Transverse colon (tissue), 4 donors: ENCODE data around the gene RNF113B. TPM values are rescaled to one million over a fixed set of nuclear protein-coding genes. Genes with fewer than 3 reads are reported as not detected.

ENCODE experiments used
- DNase-seq: peaks from one replicate; pipeline ENCODE4 v3.0.0-alpha.2; 2019
- H3K27ac ChIP-seq, 4 donors: fragments of 200-600 bp; sonication (generic); 2 replicates each; pipeline ENCODE4 v1.5.1; 2016 to 2018; ENCODE audit warnings: inconsistent platforms in 4 of 4
- H3K27me3 ChIP-seq: fragments of 200-600 bp; sonication (generic); 2 replicates; pipeline ENCODE4 v1.5.1; 2017; ENCODE audit warnings: inconsistent platforms
- H3K36me3 ChIP-seq, 4 donors: fragments of 200-600 bp; sonication (generic); 2 replicates each; pipeline ENCODE4 v1.5.1; 2017 to 2019; ENCODE audit warnings: inconsistent platforms in 4 of 4
- H3K4me1 ChIP-seq, 4 donors: fragments of 200-600 bp; sonication (generic); 2 replicates each; pipeline ENCODE4 v1.5.1; 2017 to 2020; ENCODE audit warnings: inconsistent platforms in 4 of 4
- H3K4me3 ChIP-seq, 4 donors: fragments of 200-600 bp; sonication (generic); 1 replicate in 1 of 4; 2 replicates in 3 of 4; pipeline versions ENCODE4 v1.5.1 to v1.6.1; 2017 to 2019; ENCODE audit warnings: inconsistent platforms in 4 of 4
- H3K9me3 ChIP-seq, 2 donors: fragments of 200-600 bp; sonication (generic); 2 replicates each; pipeline ENCODE4 v1.5.1; 2017 to 2019; ENCODE audit warnings: inconsistent platforms in 2 of 2
- EP300 ChIP-seq: sonication (generic); formaldehyde crosslinking; IDR thresholded peaks from one replicate; pipeline ENCODE4 v1.6.1; 2017; ENCODE audit warnings: antibody characterized with exemption, low read depth
- POLR2A ChIP-seq: fragments of 450-650 bp; IDR thresholded peaks from one replicate; pipeline ENCODE4 v1.6.1; 2016; ENCODE audit warnings: antibody characterized with exemption, mild to moderate bottlenecking, moderate library complexity
- POLR2AphosphoS5 ChIP-seq, 3 donors: sonication (generic); formaldehyde crosslinking; IDR thresholded peaks; one replicate each; pipeline ENCODE4 v1.6.1; 2016; ENCODE audit warnings: antibody characterized with exemption in 3 of 3
- WGBS, 2 donors: methylation state at CpG; one replicate each; pipeline ENCODE4 v1.1.5; 2018; ENCODE audit warnings: low coverage in 1 of 2; 5-methylcytosine and 5-hydroxymethylcytosine counted together
- in situ Hi-C, 4 donors: fragments of 200-750 bp; cut with MboI; loops; one replicate each; pipeline versions ENCODE4 v1.15.0 to v1.15.1; 2017; ENCODE audit warnings: low sequenced_read_pairs in 3 of 4, low pct_ligation_motif_present in 1 of 4, low pct_unique_long_range_greater_than_20kb in 1 of 4
- intact Hi-C: fragments of 100-400 bp; cut with DNase I; formaldehyde crosslinking; loops from one replicate; pipeline ENCODE4 v1.15.1; 2023; ENCODE audit warnings: low total_unique reads
- total RNA-seq, 4 donors: library from RNA; depleted of rRNA; stranded (reverse); fragments of >200 nt; gene quantifications; one replicate each; pipeline ENCODE4 v1.1.0, GENCODE V29; 2016
- TF ChIP-seq, protein P1 (sequence below), 5 experiments: fragments of 200-600 bp in 3 of 5; fragments of 450-650 bp in 2 of 5; sonication (generic) in 3 of 5; IDR thresholded peaks; 1 replicate in 2 of 5; 2 replicates in 3 of 5; pipeline ENCODE4 v1.5.1; 2016 to 2017; ENCODE audit warnings: antibody characterized with exemption in 5 of 5, inconsistent platforms in 3 of 5, mild to moderate bottlenecking in 2 of 5, moderate library complexity in 1 of 5

RNF113B gene
- total RNA-seq, 4 donors from 2014 or later, result not detected

- in situ Hi-C loops (loop anchor here in 3 of 4 donors (10.0 to 25.0 kb wide), 4 partner anchors 245 to 512 kb away; no protein-coding TSS in a partner anchor), intact Hi-C loops (loop anchor here (1.0 kb wide), 1 partner anchor 302 kb away; no protein-coding TSS in a partner anchor)
- DNase-seq, result peak; percentile 84
- no peak for TF ChIP-seq EP300
- peak; percentile 32 for TF ChIP-seq POLR2A
- TF ChIP-seq, protein P1, sequence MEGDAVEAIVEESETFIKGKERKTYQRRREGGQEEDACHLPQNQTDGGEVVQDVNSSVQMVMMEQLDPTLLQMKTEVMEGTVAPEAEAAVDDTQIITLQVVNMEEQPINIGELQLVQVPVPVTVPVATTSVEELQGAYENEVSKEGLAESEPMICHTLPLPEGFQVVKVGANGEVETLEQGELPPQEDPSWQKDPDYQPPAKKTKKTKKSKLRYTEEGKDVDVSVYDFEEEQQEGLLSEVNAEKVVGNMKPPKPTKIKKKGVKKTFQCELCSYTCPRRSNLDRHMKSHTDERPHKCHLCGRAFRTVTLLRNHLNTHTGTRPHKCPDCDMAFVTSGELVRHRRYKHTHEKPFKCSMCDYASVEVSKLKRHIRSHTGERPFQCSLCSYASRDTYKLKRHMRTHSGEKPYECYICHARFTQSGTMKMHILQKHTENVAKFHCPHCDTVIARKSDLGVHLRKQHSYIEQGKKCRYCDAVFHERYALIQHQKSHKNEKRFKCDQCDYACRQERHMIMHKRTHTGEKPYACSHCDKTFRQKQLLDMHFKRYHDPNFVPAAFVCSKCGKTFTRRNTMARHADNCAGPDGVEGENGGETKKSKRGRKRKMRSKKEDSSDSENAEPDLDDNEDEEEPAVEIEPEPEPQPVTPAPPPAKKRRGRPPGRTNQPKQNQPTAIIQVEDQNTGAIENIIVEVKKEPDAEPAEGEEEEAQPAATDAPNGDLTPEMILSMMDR (IDR thresholded peaks at IDR 0.05), result peak in 2 of 5 experiments; percentile 30 to 38
- peak in 1 of 3 donors; percentile 44 for TF ChIP-seq POLR2AphosphoS5 (IDR thresholded peaks at IDR 0.05)
- WGBS, 2 donors, result 5% methylated on average over 37 of the region's 98 CpGs; no CpG with 5 or more reads in 1 of the 2 donors
- Histone ChIP-seq H3K9me3 (no peaks in the 10 kb centered on the region), H3K27me3 (peaks cover 5% of the 10 kb centered on the region), H3K36me3 (no peaks in the 10 kb centered on the region), H3K4me1 (peaks cover 16 to 23% (median 19%) of the 10 kb centered on the region in 4 donors), H3K27ac (peak within 1 kb of the TSS; percentile 81 to 90 (median 84)), H3K4me3 (peak within 1 kb of the TSS; percentile 78 to 96 (median 90))
Observed at GRCh38 chr13:98142380-98143156, 34.5 kb downstream of the RNF113B start, which contains the start of gene FARP1. Gene FARP1, plus strand, starts transcription at chr13:98143094. Its CDS starts 70,149 bp downstream, at chr13:98213243.

DNA sequence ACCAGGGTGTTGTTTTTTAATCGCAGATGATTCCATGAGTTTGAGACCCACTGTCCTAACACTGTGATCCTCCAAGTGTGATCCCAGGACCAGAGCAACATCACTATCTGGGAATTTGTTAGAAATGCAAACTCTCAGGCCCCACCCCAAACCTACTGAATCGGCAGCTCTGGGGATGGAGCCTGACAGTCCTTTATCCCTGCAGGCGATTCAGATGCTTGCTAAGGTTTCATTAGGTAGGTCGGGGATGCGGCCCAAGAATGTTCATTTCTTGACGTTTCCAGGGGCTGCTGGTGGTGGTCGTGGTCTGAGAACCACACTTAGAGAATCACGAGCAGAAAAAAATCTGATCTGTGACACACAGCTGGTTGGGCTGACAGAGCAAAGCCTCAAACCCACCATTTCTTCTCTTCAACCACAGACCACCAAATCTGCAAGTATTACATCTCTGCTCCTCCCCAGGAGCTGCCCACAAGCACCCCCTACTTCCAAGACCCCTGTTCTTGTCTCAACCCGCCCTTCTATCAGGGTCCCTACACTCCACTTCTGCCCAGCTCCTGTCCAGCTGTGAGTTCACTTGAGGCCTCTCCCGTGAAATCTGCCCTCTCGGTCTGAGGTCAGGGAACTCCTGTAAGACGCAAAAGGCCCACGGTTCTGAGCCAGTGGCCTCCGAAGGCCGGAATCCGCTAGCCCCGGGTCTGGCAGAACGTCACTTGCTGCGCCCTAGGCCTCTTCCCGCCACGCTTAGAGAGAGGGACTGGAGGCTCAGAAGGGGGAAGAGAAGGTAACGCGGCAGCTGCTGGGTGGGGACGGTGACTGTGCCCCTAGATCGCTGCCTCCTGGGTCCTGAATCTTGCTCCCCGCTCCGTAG lies 35.3 kb downstream of the RNF113B start:
- Histone ChIP-seq H3K9me3 (no peaks in the 10 kb centered on the region), H3K4me1 (peaks cover 16 to 23% (median 19%) of the 10 kb centered on the region in 4 donors), H3K27me3 (peaks cover 5% of the 10 kb centered on the region), H3K36me3 (no peaks in the 10 kb centered on the region), H3K4me3 (peak overlapping the region; percentile 78 to 96 (median 90)), H3K27ac (peak overlapping the region; percentile 79 to 85 (median 82))
- WGBS, 2 donors, result 32 to 42% methylated on average over 9 to 26 of the region's 27 CpGs
- in situ Hi-C loops (loop anchor here in 3 of 4 donors (10.0 to 25.0 kb wide), 4 partner anchors 246 to 513 kb away; no protein-coding TSS in a partner anchor), intact Hi-C loops (loop anchor here (1.0 kb wide), 1 partner anchor 303 kb away; no protein-coding TSS in a partner anchor)
- no peak for TF ChIP-seq EP300
- no peak for TF ChIP-seq POLR2AphosphoS5 (IDR thresholded peaks at IDR 0.05)
- TF ChIP-seq POLR2A, result no peak
- TF ChIP-seq, protein P1 (IDR thresholded peaks at IDR 0.05), result no peak
- peak; percentile 38 for DNase-seq

DNA sequence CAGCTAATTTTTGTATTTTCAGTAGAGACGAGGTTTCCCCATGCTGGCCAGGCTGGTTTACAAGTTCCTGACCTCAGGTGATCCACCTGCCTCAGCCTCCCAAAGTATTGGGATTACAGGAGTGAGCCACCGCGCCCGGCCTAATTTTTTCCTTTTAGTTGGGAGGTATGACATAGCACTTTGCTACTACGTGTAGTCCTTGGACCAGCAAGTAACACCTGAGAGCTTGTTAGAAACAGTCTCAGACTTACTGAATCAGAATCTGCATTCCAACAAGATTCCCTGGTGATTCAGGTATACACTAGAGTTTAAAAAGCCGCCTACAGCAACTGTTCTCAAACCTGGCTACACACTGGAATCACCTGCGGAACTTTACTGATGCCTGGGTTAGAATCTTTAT lies 36.0 kb downstream of the RNF113B start:
- H3K27ac ChIP-seq, result no peak overlapping the region
- H3K4me1 ChIP-seq, result peaks cover 16 to 23% (median 19%) of the 10 kb centered on the region in 4 donors
- H3K4me3 ChIP-seq, result no peak overlapping the region
- H3K9me3 ChIP-seq, result no peaks in the 10 kb centered on the region
- in situ Hi-C loops (loop anchor here in 3 of 4 donors (10.0 to 25.0 kb wide), 4 partner anchors 246 to 514 kb away; no protein-coding TSS in a partner anchor), intact Hi-C loops (no loop called here)
- WGBS, 2 donors, result 80 to 91% methylated on average over 3 to 7 of the region's 7 CpGs
- TF ChIP-seq, protein P1 (IDR thresholded peaks at IDR 0.05), result no peak
- TF ChIP-seq POLR2A (no peak), EP300 (no peak), POLR2AphosphoS5 (IDR thresholded peaks at IDR 0.05) (no peak)
- DNase-seq, result no peak
- no peaks in the 10 kb centered on the region for H3K36me3 ChIP-seq
- peaks cover 5% of the 10 kb centered on the region for H3K27me3 ChIP-seq
